Gastrocnemius medialis (tissue), 4 donors: ENCODE results near the gene BMF. TPM values are rescaled to one million over a fixed set of nuclear protein-coding genes. Genes with fewer than 3 reads are reported as not detected.
A peak's percentile ranks its signal among the peaks of the same experiment; 100 is the strongest.

Experiments used
- ATAC-seq, 2 donors: fragments of 150-250 bp; one replicate each; pipeline ENCODE4 v1.9.1; 2016
- DNase-seq, 2 donors: peaks; one replicate each; pipeline ENCODE4 v3.0.0-alpha.2; 2019
- H3K27ac ChIP-seq, 4 donors: fragments of 200-600 bp; sonication (generic); 1 replicate in 1 of 4; 2 replicates in 3 of 4; pipeline ENCODE4 v1.5.1; 2016 to 2018; ENCODE audit warnings: mild to moderate bottlenecking in 2 of 4, moderate library complexity in 1 of 4
- H3K27me3 ChIP-seq, 3 donors: fragments of 200-600 bp; sonication (generic) in 2 of 3; 1 replicate in 1 of 3; 2 replicates in 2 of 3; pipeline versions ENCODE4 v1.5.1 to v1.6.0; 2016 to 2019; ENCODE audit warnings: mild to moderate bottlenecking in 1 of 3, moderate library complexity in 1 of 3
- H3K36me3 ChIP-seq, 2 donors: fragments of 200-600 bp; sonication (generic) in 1 of 2; one replicate each; pipeline ENCODE4 v1.5.1; 2017 to 2018
- H3K4me1 ChIP-seq, 2 donors: fragments of 200-600 bp; sonication (generic) in 1 of 2; one replicate each; pipeline ENCODE4 v1.5.1; 2016 to 2017; ENCODE audit warnings: mild to moderate bottlenecking in 2 of 2
- H3K4me3 ChIP-seq, 4 donors: fragments of 200-600 bp; sonication (generic) in 3 of 4; 1 replicate in 1 of 4; 2 replicates in 3 of 4; pipeline ENCODE4 v1.5.1; 2016 to 2019; ENCODE audit warnings: mild to moderate bottlenecking in 2 of 4
- H3K9me3 ChIP-seq, 3 donors: fragments of 200-600 bp; sonication (generic) in 2 of 3; 1 replicate in 1 of 3; 2 replicates in 2 of 3; pipeline ENCODE4 v1.5.1; 2016 to 2019
- POLR2A ChIP-seq, 2 donors: fragments of 450-650 bp; IDR thresholded peaks; one replicate each; pipeline ENCODE4 v1.6.1; 2017; ENCODE audit warnings: antibody characterized with exemption in 2 of 2, mild to moderate bottlenecking in 2 of 2, moderate library complexity in 2 of 2
- in situ Hi-C, 4 donors: fragments of 200-750 bp; cut with MboI; loops; one replicate each; pipeline versions ENCODE4 v1.15.0 to v1.8.0; 2017; ENCODE audit warnings: low sequenced_read_pairs in 4 of 4
- intact Hi-C: fragments of 100-400 bp; cut with DNase I; formaldehyde crosslinking; loops from one replicate; pipeline ENCODE4 v1.15.1; 2023; ENCODE audit warnings: low total_unique reads
- total RNA-seq, 4 donors: library from RNA; depleted of rRNA; stranded (reverse); fragments of >200 nt; gene quantifications; one replicate each; pipeline versions ENCODE4 v1.1.0 to v1.2.3, GENCODE V29; 2016
- TF ChIP-seq, protein P1 (sequence below), 5 experiments: fragments of 450-650 bp in 3 of 5; fragments of 200-600 bp in 2 of 5; sonication (generic) in 2 of 5; IDR thresholded peaks in 4 of 5; conservative IDR thresholded peaks in 1 of 5; 1 replicate in 4 of 5; 2 replicates in 1 of 5; pipeline ENCODE4 v1.5.1; 2016 to 2019; ENCODE audit warnings: antibody characterized with exemption in 5 of 5, mild to moderate bottlenecking in 3 of 5, moderate library complexity in 3 of 5

Gene BMF
- total RNA-seq, 4 donors from 2014 or later: 0.82 to 11.6 (median 3.2) TPM

DNA sequence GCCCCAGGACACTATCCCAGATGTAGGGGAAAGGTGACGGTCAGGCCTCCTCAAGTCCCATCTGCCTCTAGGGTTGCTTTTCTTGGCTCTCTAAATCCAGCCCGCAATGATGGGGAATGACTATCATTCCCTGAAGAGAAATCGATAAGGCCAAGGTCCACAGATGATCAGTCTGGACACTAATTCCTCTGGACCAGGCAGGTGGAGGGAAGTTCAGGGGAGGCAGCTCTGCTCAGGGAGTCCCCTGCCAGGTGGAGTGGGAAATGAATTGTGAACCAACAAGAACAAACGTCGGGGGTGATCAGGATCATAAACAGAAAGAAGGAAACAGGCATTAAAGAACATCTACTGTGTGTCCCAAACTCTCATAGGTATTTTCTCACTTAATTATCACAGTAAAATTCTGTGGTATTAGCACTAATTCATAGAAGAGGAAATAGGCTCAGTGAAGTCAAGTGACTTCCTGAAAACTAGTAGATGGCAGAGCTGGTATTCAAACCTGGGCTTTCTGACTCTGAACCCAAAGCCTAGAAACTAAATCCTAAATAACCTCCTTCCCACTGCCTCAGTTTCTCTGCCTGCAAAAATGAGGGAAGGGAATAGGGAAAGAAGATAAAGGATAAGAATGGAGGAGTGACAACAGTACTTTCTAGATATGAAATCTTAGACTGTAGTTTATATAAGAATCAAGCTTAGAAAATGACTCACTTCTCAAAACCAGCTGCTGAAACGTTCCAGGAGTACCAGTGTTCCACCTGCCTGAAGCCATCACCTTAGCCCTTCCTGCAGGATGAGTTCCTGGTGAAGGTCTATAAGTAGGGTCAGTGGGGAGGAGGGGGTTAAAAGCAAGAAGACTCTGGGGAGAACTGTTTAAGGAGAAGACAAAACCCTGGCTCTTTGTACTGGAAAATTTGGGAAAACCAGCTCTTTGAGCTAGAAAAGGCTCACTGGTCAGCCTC is 7.5 kb downstream of the BMF start:
- DNase-seq: peak in 1 of 2 donors; percentile 46
- peak overlapping the region; percentile 93 to 99 (median 98) for H3K27ac ChIP-seq
- no peaks in the 10 kb centered on the region for H3K36me3 ChIP-seq
- intact Hi-C loops: loop anchor here (10.0 kb wide), 3 partner anchors 166 to 854 kb away; partner anchors contain the start of genes CCDC32, CHAC1, EIF2AK4 and RPUSD2
- H3K27me3 ChIP-seq: no peaks in the 10 kb centered on the region
- H3K9me3 ChIP-seq: no peaks in the 10 kb centered on the region
- peak in 1 of 2 donors; percentile 12 for ATAC-seq
- in situ Hi-C loops: loop anchor here in 1 of 4 donors (10.0 kb wide), 1 partner anchor 56 kb away; no protein-coding TSS in a partner anchor
- H3K4me3 ChIP-seq: no peak overlapping the region
- peaks cover 95 to 98% of the 10 kb centered on the region in 2 donors for H3K4me1 ChIP-seq
- TF ChIP-seq, protein P1, sequence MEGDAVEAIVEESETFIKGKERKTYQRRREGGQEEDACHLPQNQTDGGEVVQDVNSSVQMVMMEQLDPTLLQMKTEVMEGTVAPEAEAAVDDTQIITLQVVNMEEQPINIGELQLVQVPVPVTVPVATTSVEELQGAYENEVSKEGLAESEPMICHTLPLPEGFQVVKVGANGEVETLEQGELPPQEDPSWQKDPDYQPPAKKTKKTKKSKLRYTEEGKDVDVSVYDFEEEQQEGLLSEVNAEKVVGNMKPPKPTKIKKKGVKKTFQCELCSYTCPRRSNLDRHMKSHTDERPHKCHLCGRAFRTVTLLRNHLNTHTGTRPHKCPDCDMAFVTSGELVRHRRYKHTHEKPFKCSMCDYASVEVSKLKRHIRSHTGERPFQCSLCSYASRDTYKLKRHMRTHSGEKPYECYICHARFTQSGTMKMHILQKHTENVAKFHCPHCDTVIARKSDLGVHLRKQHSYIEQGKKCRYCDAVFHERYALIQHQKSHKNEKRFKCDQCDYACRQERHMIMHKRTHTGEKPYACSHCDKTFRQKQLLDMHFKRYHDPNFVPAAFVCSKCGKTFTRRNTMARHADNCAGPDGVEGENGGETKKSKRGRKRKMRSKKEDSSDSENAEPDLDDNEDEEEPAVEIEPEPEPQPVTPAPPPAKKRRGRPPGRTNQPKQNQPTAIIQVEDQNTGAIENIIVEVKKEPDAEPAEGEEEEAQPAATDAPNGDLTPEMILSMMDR (IDR thresholded peaks at IDR 0.05 in 4 of 5, conservative IDR thresholded peaks at IDR 0.05 in 1 of 5): no peak
- no peak for TF ChIP-seq POLR2A (IDR thresholded peaks at IDR 0.05)

DNA sequence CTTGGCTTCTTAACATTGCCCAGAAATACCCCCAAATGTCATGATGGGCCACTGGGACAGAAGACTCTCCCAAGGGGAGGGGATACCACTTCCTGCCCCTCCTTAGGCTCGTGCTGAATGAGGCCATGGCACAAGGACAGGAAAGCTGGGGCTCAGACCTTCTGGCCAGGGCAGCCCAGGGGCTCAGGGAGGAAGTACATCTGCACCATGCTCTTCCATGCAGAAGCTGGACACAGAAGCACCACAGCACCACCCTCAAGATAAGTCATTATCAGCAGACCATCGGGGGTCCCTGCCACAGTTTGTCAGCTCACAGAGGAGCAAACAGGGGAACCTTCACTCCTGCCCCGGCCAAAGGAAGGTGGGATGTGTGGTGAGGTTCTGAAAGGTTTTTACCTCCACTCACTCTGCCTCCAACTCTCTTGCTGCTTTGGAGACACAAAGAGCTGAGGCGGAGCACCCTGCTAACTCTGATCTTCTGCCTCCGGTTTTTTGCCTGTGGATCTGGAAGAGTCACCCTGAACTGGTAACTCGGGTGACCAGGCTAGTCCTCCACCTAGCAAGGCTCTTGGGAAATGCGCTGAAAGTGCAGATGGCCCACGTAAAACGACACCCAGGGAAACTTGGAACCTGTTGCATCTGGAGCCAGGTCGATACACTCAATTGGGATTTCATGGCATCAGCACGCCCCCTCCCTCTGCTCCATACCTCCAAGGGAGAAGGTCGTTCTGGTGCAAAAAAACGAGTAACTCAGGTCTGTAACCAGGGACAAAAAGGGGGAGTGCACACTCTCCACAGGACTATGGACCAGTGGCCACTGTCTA is 8.3 kb downstream of the BMF start:
- Histone ChIP-seq H3K4me3 (no peak overlapping the region), H3K9me3 (no peaks in the 10 kb centered on the region), H3K27ac (peak overlapping the region; percentile 93 to 99 (median 98)), H3K27me3 (no peaks in the 10 kb centered on the region), H3K36me3 (no peaks in the 10 kb centered on the region), H3K4me1 (peaks cover 98% of the 10 kb centered on the region in 2 donors)
- DNase-seq: no peak
- in situ Hi-C loops (loop anchor here in 1 of 4 donors (10.0 kb wide), 1 partner anchor 56 kb away; no protein-coding TSS in a partner anchor), intact Hi-C loops (loop anchor here (10.0 kb wide), 3 partner anchors 166 to 854 kb away; partner anchors contain the start of genes CCDC32, CHAC1, EIF2AK4 and RPUSD2)
- no peak for TF ChIP-seq POLR2A (IDR thresholded peaks at IDR 0.05)
- TF ChIP-seq, protein P1 (IDR thresholded peaks at IDR 0.05 in 4 of 5, conservative IDR thresholded peaks at IDR 0.05 in 1 of 5): no peak
- ATAC-seq: no peak

DNA sequence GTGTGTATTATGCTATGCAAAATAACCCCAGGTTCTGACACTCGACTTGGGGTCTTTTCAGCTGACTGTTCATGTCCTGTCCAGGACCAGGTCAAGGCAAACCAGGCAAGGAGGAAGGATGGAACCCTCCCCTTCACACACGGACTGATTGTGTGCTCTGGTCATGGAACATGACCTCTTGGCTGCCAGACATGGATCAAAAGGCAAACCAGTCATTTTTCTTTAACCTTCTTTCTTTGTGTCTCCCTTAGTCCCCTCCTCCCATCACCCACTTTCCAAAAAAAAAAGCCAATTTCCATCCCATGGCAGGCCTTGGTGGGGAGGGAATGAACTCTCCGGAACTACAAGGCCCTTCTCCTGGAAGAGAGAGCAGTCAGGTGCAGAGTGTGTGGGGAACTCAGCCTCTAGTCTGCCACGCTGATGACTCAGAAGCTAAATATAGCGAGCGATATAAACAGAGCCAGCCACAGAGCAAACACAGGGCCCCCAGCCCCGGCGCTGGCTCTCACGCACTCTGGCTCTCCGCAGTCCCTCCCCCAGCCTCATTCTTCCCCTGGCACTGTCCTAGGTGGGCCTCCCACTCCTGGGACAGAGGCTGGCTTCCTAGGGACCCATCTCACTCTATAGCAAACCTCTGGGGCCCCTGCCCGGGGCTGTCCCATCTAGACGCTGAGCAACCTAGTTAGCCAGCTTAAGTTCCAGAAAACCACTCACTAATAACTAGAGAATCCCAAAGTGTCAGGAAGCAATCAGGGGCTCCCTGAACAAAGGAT is 10.0 kb downstream of the BMF start:
- DNase-seq (peak; percentile 87 to 90), ATAC-seq (peak; percentile 79 to 80)
- Histone ChIP-seq H3K27ac (peak overlapping the region; percentile 93 to 99 (median 98)), H3K27me3 (no peaks in the 10 kb centered on the region), H3K36me3 (no peaks in the 10 kb centered on the region), H3K9me3 (no peaks in the 10 kb centered on the region), H3K4me1 (peaks cover 93% of the 10 kb centered on the region in 2 donors), H3K4me3 (peak overlapping the region; percentile 32 to 37 (median 35))
- TF ChIP-seq, protein P1 (IDR thresholded peaks at IDR 0.05 in 4 of 5, conservative IDR thresholded peaks at IDR 0.05 in 1 of 5): no peak
- TF ChIP-seq POLR2A (IDR thresholded peaks at IDR 0.05): peak; percentile 82 to 88
- intact Hi-C loops: no loop called here
- in situ Hi-C loops: no loop called here

DNA sequence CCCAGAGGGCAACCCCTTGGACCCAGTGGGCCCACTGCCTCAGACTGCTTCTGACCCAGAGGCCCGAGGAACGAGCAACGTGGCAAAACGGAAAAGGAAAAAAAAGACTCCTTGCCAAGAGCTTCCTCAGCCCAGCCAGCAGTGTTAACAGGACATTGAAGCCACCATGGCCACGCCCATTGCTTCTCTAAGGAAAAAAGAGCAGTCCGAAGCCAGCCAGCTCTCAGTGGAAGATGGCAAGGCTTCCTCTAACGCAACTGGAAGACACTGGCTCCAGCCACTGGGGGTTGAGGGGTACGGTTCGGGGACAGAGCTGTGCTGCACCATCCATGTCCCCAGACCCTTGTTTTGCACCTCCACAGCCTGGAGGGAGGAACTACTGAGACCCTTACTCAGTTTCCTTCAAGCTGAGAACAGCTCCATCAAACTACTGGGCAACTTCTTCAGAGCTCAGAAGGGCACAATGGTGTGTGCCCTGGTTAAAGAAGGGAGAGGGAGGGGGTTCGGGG is 10.7 kb downstream of the BMF start:
- ATAC-seq (no peak), DNase-seq (peak; percentile 49 to 67)
- TF ChIP-seq, protein P1 (IDR thresholded peaks at IDR 0.05 in 4 of 5, conservative IDR thresholded peaks at IDR 0.05 in 1 of 5): no peak
- no peak for TF ChIP-seq POLR2A (IDR thresholded peaks at IDR 0.05)
- H3K9me3 ChIP-seq: no peaks in the 10 kb centered on the region
- peak overlapping the region in 1 of 4 donors; percentile 35 for H3K4me3 ChIP-seq
- no peaks in the 10 kb centered on the region for H3K27me3 ChIP-seq
- peak overlapping the region; percentile 93 to 99 (median 98) for H3K27ac ChIP-seq
- no peaks in the 10 kb centered on the region for H3K36me3 ChIP-seq
- H3K4me1 ChIP-seq: peaks cover 93% of the 10 kb centered on the region in 2 donors
- intact Hi-C loops: no loop called here
- in situ Hi-C loops: no loop called here
